ENCODE measurements around the gene SLC26A9.

SLC26A9 gene

GRCh38 chr1:205978676-205979075 is 35.4 kb upstream of the SLC26A9 start:
- Mint-ChIP-seq H3K27ac (no peak overlapping the region), H3K9me3 (peaks cover 23% of the 10 kb centered on the region), H3K27me3 (ENCODE audit: low read depth) (peaks cover 6% of the 10 kb centered on the region), H3K4me3 (no peak overlapping the region), H3K4me1 (ENCODE audit: low read depth) (peaks cover 3% of the 10 kb centered on the region), H3K36me3 (ENCODE audit: low read depth) (no peaks in the 10 kb centered on the region)

- H3K27ac Mint-ChIP-seq, result no peak overlapping the region
- H3K9me3 Mint-ChIP-seq, result peaks cover 25% of the 10 kb centered on the region
- peaks cover 3% of the 10 kb centered on the region for H3K27me3 Mint-ChIP-seq (ENCODE audit: low read depth)
- H3K36me3 Mint-ChIP-seq (ENCODE audit: low read depth), result no peaks in the 10 kb centered on the region
- no peak overlapping the region for H3K4me3 Mint-ChIP-seq
- H3K4me1 Mint-ChIP-seq (ENCODE audit: low read depth), result peaks cover 6% of the 10 kb centered on the region
Observed at GRCh38 chr1:205977402-205978014, 34.3 kb upstream of the SLC26A9 start.

GRCh38 chr1:205976708-205977401 is 33.6 kb upstream of the SLC26A9 start:
- Mint-ChIP-seq H3K36me3 (ENCODE audit: low read depth) (no peaks in the 10 kb centered on the region), H3K27me3 (ENCODE audit: low read depth) (no peaks in the 10 kb centered on the region), H3K27ac (no peak overlapping the region)

GRCh38 chr1:205976036-205976435 is 32.8 kb upstream of the SLC26A9 start:
- Mint-ChIP-seq H3K9me3 (peaks cover 18% of the 10 kb centered on the region), H3K4me1 (ENCODE audit: low read depth) (peaks cover 6% of the 10 kb centered on the region), H3K36me3 (ENCODE audit: low read depth) (no peaks in the 10 kb centered on the region), H3K27ac (no peak overlapping the region), H3K4me3 (no peak overlapping the region), H3K27me3 (ENCODE audit: low read depth) (no peaks in the 10 kb centered on the region)

More at GRCh38 chr1:205976708-205977401, 33.6 kb upstream of the SLC26A9 start:
- Mint-ChIP-seq H3K9me3 (peaks cover 19% of the 10 kb centered on the region), H3K4me3 (no peak overlapping the region), H3K4me1 (ENCODE audit: low read depth) (peaks cover 6% of the 10 kb centered on the region)

- peaks cover 18% of the 10 kb centered on the region for H3K9me3 Mint-ChIP-seq
- H3K4me1 Mint-ChIP-seq (ENCODE audit: low read depth), result peaks cover 6% of the 10 kb centered on the region
- H3K27me3 Mint-ChIP-seq (ENCODE audit: low read depth), result no peaks in the 10 kb centered on the region
- peak overlapping the region; percentile 16 for H3K27ac Mint-ChIP-seq
- H3K4me3 Mint-ChIP-seq, result no peak overlapping the region
- H3K36me3 Mint-ChIP-seq (ENCODE audit: low read depth), result no peaks in the 10 kb centered on the region
Observed at GRCh38 chr1:205975387-205975998, 32.2 kb upstream of the SLC26A9 start.

GRCh38 chr1:205974712-205975111 is 31.5 kb upstream of the SLC26A9 start:
- Mint-ChIP-seq H3K4me3 (no peak overlapping the region), H3K4me1 (ENCODE audit: low read depth) (peaks cover 8% of the 10 kb centered on the region), H3K27me3 (ENCODE audit: low read depth) (no peaks in the 10 kb centered on the region), H3K27ac (no peak overlapping the region), H3K9me3 (peaks cover 18% of the 10 kb centered on the region), H3K36me3 (ENCODE audit: low read depth) (no peaks in the 10 kb centered on the region)

GRCh38 chr1:205973377-205974232 is 30.3 kb upstream of the SLC26A9 start:
- Mint-ChIP-seq H3K4me3 (no peak overlapping the region), H3K9me3 (peaks cover 18% of the 10 kb centered on the region), H3K4me1 (ENCODE audit: low read depth) (peaks cover 8% of the 10 kb centered on the region), H3K27me3 (ENCODE audit: low read depth) (no peaks in the 10 kb centered on the region), H3K27ac (peak overlapping the region; percentile 29), H3K36me3 (ENCODE audit: low read depth) (no peaks in the 10 kb centered on the region)

- no peak overlapping the region for H3K27ac Mint-ChIP-seq
- no peaks in the 10 kb centered on the region for H3K36me3 Mint-ChIP-seq (ENCODE audit: low read depth)
- H3K9me3 Mint-ChIP-seq, result peaks cover 18% of the 10 kb centered on the region
- no peak overlapping the region for H3K4me3 Mint-ChIP-seq
- peaks cover 8% of the 10 kb centered on the region for H3K4me1 Mint-ChIP-seq (ENCODE audit: low read depth)
- H3K27me3 Mint-ChIP-seq (ENCODE audit: low read depth), result no peaks in the 10 kb centered on the region
Observed at GRCh38 chr1:205972491-205973168, 29.4 kb upstream of the SLC26A9 start.

GRCh38 chr1:205972081-205972480 is 28.8 kb upstream of the SLC26A9 start:
- Mint-ChIP-seq H3K4me3 (no peak overlapping the region), H3K4me1 (ENCODE audit: low read depth) (peaks cover 8% of the 10 kb centered on the region), H3K27ac (no peak overlapping the region), H3K9me3 (peaks cover 18% of the 10 kb centered on the region), H3K36me3 (ENCODE audit: low read depth) (no peaks in the 10 kb centered on the region), H3K27me3 (ENCODE audit: low read depth) (no peaks in the 10 kb centered on the region)

GRCh38 chr1:205971082-205971481 is 27.8 kb upstream of the SLC26A9 start:
- Mint-ChIP-seq H3K27ac (no peak overlapping the region), H3K27me3 (ENCODE audit: low read depth) (no peaks in the 10 kb centered on the region), H3K9me3 (peaks cover 18% of the 10 kb centered on the region), H3K4me3 (no peak overlapping the region), H3K4me1 (ENCODE audit: low read depth) (peaks cover 8% of the 10 kb centered on the region), H3K36me3 (ENCODE audit: low read depth) (no peaks in the 10 kb centered on the region)

GRCh38 chr1:205970486-205970885 is 27.2 kb upstream of the SLC26A9 start:
- no peak overlapping the region for H3K27ac Mint-ChIP-seq
- H3K36me3 Mint-ChIP-seq (ENCODE audit: low read depth), result no peaks in the 10 kb centered on the region
- peaks cover 18% of the 10 kb centered on the region for H3K9me3 Mint-ChIP-seq
- H3K4me1 Mint-ChIP-seq (ENCODE audit: low read depth), result peaks cover 8% of the 10 kb centered on the region
- no peak overlapping the region for H3K4me3 Mint-ChIP-seq
- H3K27me3 Mint-ChIP-seq (ENCODE audit: low read depth), result no peaks in the 10 kb centered on the region

GRCh38 chr1:205969229-205969628 is 26.0 kb upstream of the SLC26A9 start:
- Mint-ChIP-seq H3K27me3 (ENCODE audit: low read depth) (no peaks in the 10 kb centered on the region), H3K4me3 (no peak overlapping the region), H3K4me1 (ENCODE audit: low read depth) (peaks cover 8% of the 10 kb centered on the region), H3K36me3 (ENCODE audit: low read depth) (no peaks in the 10 kb centered on the region), H3K27ac (no peak overlapping the region), H3K9me3 (peaks cover 7% of the 10 kb centered on the region)

GRCh38 chr1:205967554-205968335 is 24.5 kb upstream of the SLC26A9 start:
- H3K27ac Mint-ChIP-seq, result no peak overlapping the region
- H3K4me1 Mint-ChIP-seq (ENCODE audit: low read depth), result peaks cover 3% of the 10 kb centered on the region
- H3K27me3 Mint-ChIP-seq (ENCODE audit: low read depth), result no peaks in the 10 kb centered on the region
- H3K4me3 Mint-ChIP-seq, result no peak overlapping the region
- no peaks in the 10 kb centered on the region for H3K36me3 Mint-ChIP-seq (ENCODE audit: low read depth)
- H3K9me3 Mint-ChIP-seq, result no peaks in the 10 kb centered on the region
